NB4 (cell line): Measurements from ENCODE around the gene ATP13A1.

Experiments
- DNase-seq: peaks from one replicate; pipeline ENCODE4 v3.0.0; 2010; ENCODE audit warnings: low read depth
- H3K4me3 ChIP-seq: one replicate; pipeline ENCODE4 v1.5.1; 2011; ENCODE audit warnings: mild to moderate bottlenecking, low read depth, low read length, moderate library complexity
- CTCF ChIP-seq: IDR thresholded peaks from one replicate; pipeline ENCODE4 v1.5.1; 2012; ENCODE audit warnings: low read depth, low read length
- MAX ChIP-seq: IDR thresholded peaks from 2 replicates; pipeline ENCODE4 v1.6.1; 2011; ENCODE audit warnings: low read depth, low read length
- MYC ChIP-seq: IDR thresholded peaks from 2 replicates; pipeline ENCODE4 v1.6.1; 2011; ENCODE audit warnings: low read depth, low read length
- POLR2A ChIP-seq: IDR thresholded peaks from 2 replicates; pipeline ENCODE4 v1.6.1; 2011; ENCODE audit warnings: mild to moderate bottlenecking; ENCODE audit not compliant: insufficient read length; ENCODE audit errors: extremely low read depth

The ATP13A1 gene

DNA sequence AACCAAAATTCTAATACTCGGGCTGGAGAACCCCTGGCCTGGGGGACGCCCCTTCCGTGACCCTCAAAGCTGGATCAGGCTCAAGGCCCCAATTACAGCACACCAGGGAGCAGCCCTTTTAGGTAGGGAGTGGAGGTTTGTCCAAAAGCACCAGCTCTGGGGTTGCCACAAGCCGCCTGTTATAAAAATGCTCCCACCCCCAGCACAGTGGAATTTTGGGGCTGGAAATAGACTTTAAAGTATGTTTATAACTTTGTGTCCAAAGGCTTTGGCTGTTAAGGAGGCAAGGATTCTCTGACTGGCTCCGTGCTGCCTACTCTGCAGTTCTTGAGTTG lies 19.5 kb downstream of the ATP13A1 start:
- no peak overlapping the region for H3K4me3 ChIP-seq
- TF ChIP-seq MYC (no peak), POLR2A (no peak), CTCF (no peak)
- no peak for DNase-seq

DNA sequence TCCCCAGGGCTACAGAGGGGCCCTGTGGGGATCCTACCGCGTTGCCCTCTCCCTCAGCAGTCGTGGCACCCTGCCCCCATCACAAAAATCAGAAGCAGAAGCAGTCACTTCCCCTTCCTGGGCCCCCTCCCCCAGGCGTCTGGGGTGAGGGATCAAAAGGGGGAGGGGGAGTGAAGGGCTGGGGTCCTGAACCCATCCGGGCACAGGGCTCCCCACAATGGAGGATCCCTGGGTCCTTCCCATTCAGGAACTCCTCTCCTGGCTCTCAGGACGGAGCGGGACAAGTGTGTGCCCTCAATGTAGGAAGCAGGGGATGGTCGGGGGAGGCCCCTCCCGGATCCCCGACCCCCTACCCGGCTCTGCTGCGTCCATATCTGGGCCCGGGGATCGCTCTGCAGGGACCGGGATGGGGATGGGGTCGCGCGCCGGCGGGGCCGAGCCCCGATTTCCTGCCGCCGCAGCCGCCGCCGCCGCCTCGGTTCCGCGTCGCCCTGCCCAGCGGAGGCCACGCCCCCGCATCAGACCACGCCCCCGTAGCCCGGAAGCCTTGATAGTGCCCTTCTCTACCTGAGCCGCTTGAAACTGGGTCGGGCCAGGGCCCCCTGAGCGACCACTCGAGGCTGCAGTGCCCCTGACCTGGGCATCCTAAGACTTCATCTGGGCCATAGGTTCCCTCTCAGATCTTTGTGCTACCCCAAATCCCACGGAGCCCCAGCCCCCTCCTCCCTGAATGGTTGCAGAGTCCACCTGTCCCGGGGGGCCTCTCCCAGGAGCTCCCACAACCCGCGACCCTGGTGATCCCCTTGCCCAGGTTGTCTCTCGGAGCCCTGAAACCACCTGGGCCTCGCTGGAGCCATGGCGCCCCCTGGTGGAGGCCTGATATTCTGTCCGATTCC lies 20.1 kb downstream of the ATP13A1 start, which contains the start of gene GMIP:
TSS of gene GMIP (minus strand) at position 500 of the 896 bp plus-strand sequence. CDS start at position 372, 128 bp downstream.
- DNase-seq = peak; percentile 88
- TF ChIP-seq CTCF = peak; percentile 73
- TF ChIP-seq POLR2A = peak; percentile 14
- peak; percentile 56 for TF ChIP-seq MYC
- no peak; the same call in 1 of the 2 replicates for TF ChIP-seq MAX
- H3K4me3 ChIP-seq = peak within 1 kb of the TSS; percentile 85

DNA sequence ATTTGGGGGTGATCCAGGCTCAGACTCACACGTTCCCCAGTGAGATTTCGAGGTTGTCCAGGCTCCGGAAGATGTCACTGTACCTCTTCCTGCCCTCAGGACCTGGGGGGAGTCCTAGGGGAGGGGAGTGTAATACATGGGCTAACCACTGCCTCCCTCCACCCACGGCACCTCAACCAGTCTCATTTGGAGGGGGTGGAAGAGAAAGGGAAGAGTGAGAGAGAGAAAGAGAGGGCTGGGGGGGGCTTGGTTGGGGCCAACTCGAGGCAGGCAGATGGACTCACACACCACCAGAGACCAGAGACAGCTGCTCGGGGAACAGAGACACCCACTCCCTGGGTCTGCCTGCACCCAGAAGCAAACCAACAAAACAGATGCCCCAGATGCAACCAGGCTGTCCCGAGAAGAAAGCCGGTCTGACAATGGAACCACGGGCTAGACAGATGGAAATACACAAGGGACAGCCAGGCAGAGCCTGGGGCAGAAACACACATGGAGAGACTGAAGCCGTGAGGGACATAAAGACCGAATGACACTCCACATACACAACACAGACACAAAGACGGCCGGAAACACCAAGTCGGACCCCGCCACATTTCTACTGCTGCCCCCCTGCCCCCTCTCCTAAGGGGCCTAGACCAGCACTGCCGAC lies 20.8 kb downstream of the ATP13A1 start:
- peak overlapping the region; percentile 85 for H3K4me3 ChIP-seq
- peak; percentile 73 for DNase-seq
- TF ChIP-seq MAX (no peak), CTCF (peak; percentile 1)

GRCh38 chr19:19637523-19638251 lies 25.8 kb downstream of the ATP13A1 start:
- no peak overlapping the region for H3K4me3 ChIP-seq
- DNase-seq = no peak
- TF ChIP-seq MAX (no peak), MYC (no peak), CTCF (no peak), POLR2A (no peak)

GRCh38 chr19:19637186-19637522 lies 26.3 kb downstream of the ATP13A1 start:
- TF ChIP-seq MAX (no peak), POLR2A (no peak), CTCF (no peak), MYC (no peak)
- DNase-seq = no peak
- no peak overlapping the region for H3K4me3 ChIP-seq
